Measurements from ENCODE around the gene TMEM115. TPM values are rescaled to one million over a fixed set of nuclear protein-coding genes. Genes with fewer than 3 reads are reported as not detected.
A peak's percentile ranks its signal among the peaks of the same experiment; 100 is the strongest.

Gene TMEM115
- total and polyA plus RNA-seq, 2 of the 13 experiments (the other 11 are each of a cell fraction or from before 2014, with no cell fraction given), result 22.1 to 30.7 TPM

DNA sequence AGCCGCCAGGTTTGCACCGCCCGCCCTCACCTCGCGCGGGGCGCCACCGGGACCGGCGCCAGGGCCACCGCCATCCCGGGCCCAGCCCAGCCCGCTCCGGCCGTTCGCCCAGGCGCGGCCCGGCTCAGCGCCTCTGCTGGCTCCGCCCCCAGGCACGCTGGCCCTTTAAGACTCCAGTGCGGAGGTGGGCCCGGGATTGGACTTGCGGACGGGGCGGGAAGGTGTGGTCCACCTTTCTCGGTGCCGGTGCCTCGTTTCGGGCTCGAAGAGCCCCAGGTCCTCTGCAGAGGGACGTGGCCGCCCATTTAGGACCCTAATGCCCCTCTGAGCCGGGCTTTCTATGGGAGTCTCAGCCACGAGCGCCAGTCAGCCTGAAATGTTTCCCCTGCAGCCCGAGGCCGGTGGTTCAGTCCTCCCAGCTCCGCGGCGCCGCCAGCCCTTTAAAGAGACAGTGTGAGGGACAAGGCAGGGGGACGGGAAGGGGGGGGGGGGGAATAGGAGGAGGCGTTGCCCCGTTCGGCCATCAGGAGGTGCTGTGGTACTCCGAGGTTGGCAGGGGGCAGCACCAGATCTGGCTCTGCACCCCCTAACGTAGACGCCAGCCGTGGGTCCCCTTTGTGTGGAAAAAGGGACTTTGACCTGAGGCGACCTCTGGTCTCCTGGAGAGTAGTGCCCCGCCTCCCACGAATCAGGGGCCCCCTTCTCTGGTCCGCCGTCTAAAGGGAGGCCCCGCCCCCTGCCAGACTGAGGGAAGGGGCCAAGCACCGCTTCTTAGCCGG lies 37.8 kb downstream of the TMEM115 start (continued):
- TF ChIP-seq, protein P1, sequence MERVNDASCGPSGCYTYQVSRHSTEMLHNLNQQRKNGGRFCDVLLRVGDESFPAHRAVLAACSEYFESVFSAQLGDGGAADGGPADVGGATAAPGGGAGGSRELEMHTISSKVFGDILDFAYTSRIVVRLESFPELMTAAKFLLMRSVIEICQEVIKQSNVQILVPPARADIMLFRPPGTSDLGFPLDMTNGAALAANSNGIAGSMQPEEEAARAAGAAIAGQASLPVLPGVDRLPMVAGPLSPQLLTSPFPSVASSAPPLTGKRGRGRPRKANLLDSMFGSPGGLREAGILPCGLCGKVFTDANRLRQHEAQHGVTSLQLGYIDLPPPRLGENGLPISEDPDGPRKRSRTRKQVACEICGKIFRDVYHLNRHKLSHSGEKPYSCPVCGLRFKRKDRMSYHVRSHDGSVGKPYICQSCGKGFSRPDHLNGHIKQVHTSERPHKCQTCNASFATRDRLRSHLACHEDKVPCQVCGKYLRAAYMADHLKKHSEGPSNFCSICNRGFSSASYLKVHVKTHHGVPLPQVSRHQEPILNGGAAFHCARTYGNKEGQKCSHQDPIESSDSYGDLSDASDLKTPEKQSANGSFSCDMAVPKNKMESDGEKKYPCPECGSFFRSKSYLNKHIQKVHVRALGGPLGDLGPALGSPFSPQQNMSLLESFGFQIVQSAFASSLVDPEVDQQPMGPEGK (CRISPR knock-in tag; IDR thresholded peaks at IDR 0.05), result peak; percentile 89
- TF ChIP-seq ZNF253 (CRISPR knock-in tag; IDR thresholded peaks at IDR 0.05; ENCODE audit: borderline replicate concordance) (no peak), ZNF503 (CRISPR knock-in tag; IDR thresholded peaks at IDR 0.05) (no peak), ZNF570 (CRISPR knock-in tag; IDR thresholded peaks at IDR 0.05; ENCODE audit: borderline replicate concordance) (no peak), KAT8 (CRISPR knock-in tag; IDR thresholded peaks at IDR 0.05) (peak; percentile 68), TBX3 (IDR thresholded peaks at IDR 0.05; ENCODE audit: borderline replicate concordance) (peak; percentile 31; the same call in 1 of the 2 replicates), NCOA2 (CRISPR knock-in tag; IDR thresholded peaks at IDR 0.05) (peak; percentile 56), CC2D1A (CRISPR knock-in tag; IDR thresholded peaks at IDR 0.05) (no peak), PRPF4 (IDR thresholded peaks at IDR 0.05; ENCODE audit: low read depth, low read length, poor library complexity, severe bottlenecking) (no peak), HMGXB3 (CRISPR knock-in tag; IDR thresholded peaks at IDR 0.05; ENCODE audit: borderline replicate concordance) (no peak), ZNF44 (CRISPR knock-in tag; IDR thresholded peaks at IDR 0.05) (no peak), PREB (CRISPR knock-in tag; IDR thresholded peaks at IDR 0.05) (no peak), HBP1 (CRISPR knock-in tag; IDR thresholded peaks at IDR 0.05; ENCODE audit: low read depth) (0 out of 2 replicates have a peak, but pooled peaks have one; percentile 18)
- TF ChIP-seq, protein P2, sequence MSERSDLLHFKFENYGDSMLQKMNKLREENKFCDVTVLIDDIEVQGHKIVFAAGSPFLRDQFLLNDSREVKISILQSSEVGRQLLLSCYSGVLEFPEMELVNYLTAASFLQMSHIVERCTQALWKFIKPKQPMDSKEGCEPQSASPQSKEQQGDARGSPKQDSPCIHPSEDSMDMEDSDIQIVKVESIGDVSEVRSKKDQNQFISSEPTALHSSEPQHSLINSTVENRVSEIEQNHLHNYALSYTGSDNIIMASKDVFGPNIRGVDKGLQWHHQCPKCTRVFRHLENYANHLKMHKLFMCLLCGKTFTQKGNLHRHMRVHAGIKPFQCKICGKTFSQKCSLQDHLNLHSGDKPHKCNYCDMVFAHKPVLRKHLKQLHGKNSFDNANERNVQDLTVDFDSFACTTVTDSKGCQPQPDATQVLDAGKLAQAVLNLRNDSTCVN (CRISPR knock-in tag; IDR thresholded peaks at IDR 0.05; ENCODE audit: borderline replicate concordance), result peak; percentile 13; the same call in 1 of the 2 replicates

Measured in HepG2 (cell line).